AG09319 (cell line): ENCODE results near the gene TFCP2L1.
"Not testable (repeated sequence)": the region's sequence is repeated elsewhere in the genome, so short reads cannot be mapped to it uniquely, and the experiment has no call there.

ENCODE experiments used
- DNase-seq: peaks from one replicate; pipeline ENCODE4 v3.0.0-alpha.2; 2010; ENCODE audit warnings: low read depth; ENCODE audit errors: extremely low read depth
- CTCF ChIP-seq: IDR thresholded peaks from 2 replicates; pipeline ENCODE4 v1.5.1; 2011; ENCODE audit warnings: low read depth, mild to moderate bottlenecking, inconsistent platforms, low read length, moderate library complexity

TFCP2L1 gene

GRCh38 chr2:121279476-121280220, 5.4 kb downstream of the TFCP2L1 start:
- no peak for TF ChIP-seq CTCF
- no peak for DNase-seq

GRCh38 chr2:121276341-121276740, 8.7 kb downstream of the TFCP2L1 start:
- no peak for DNase-seq
- TF ChIP-seq CTCF, result no peak

- DNase-seq, result no peak
- no peak for TF ChIP-seq CTCF
These were observed 11.9 kb downstream of the TFCP2L1 start for GRCh38 chr2:121273116-121273515.

- no peak for TF ChIP-seq CTCF
- no peak for DNase-seq
These were observed 12.4 kb downstream of the TFCP2L1 start for GRCh38 chr2:121272596-121272995.

GRCh38 chr2:121269436-121269835, 15.6 kb downstream of the TFCP2L1 start:
- not testable (repeated sequence) for DNase-seq

GRCh38 chr2:121266543-121267106, 18.4 kb downstream of the TFCP2L1 start:
- no peak for TF ChIP-seq CTCF
- no peak for DNase-seq

GRCh38 chr2:121263996-121264715, 20.8 kb downstream of the TFCP2L1 start:
- no peak for DNase-seq
- no peak for TF ChIP-seq CTCF
